Measurements from ENCODE around the gene CYTH1.

CYTH1 gene

DNA sequence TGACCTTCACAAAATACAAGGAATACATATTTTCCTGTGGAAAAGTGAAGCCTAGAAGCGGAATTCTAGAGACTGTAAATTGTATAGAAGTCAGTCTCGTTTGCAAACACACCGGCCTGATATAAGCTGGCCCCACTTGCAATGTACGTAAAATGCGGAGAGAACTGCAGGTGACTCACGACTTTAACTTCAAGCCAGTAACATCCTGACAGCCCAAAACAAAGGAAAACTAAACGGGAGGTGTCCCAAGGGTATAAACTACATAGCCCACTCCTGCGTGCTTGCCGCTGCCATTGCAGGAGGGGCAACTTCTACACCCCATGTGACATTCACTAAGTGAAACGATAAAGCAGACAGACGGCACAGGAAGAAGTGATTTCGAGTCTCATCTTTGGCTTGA is 101.6 kb downstream of the CYTH1 start:
- no peak for TF ChIP-seq CEBPB (IDR thresholded peaks at IDR 0.05)
- TF ChIP-seq, protein P1, sequence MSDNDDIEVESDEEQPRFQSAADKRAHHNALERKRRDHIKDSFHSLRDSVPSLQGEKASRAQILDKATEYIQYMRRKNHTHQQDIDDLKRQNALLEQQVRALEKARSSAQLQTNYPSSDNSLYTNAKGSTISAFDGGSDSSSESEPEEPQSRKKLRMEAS (IDR thresholded peaks at IDR 0.05) = no peak
- no peak for TF ChIP-seq CREB1 (IDR thresholded peaks at IDR 0.05; ENCODE audit: low read depth)
- no peak for TF ChIP-seq EGR1 (IDR thresholded peaks at IDR 0.05)
- TF ChIP-seq YY1 (IDR thresholded peaks at IDR 0.05; ENCODE audit: low read depth) = no peak
- no peak for TF ChIP-seq TEAD4 (IDR thresholded peaks at IDR 0.05)
- TF ChIP-seq, protein P2, sequence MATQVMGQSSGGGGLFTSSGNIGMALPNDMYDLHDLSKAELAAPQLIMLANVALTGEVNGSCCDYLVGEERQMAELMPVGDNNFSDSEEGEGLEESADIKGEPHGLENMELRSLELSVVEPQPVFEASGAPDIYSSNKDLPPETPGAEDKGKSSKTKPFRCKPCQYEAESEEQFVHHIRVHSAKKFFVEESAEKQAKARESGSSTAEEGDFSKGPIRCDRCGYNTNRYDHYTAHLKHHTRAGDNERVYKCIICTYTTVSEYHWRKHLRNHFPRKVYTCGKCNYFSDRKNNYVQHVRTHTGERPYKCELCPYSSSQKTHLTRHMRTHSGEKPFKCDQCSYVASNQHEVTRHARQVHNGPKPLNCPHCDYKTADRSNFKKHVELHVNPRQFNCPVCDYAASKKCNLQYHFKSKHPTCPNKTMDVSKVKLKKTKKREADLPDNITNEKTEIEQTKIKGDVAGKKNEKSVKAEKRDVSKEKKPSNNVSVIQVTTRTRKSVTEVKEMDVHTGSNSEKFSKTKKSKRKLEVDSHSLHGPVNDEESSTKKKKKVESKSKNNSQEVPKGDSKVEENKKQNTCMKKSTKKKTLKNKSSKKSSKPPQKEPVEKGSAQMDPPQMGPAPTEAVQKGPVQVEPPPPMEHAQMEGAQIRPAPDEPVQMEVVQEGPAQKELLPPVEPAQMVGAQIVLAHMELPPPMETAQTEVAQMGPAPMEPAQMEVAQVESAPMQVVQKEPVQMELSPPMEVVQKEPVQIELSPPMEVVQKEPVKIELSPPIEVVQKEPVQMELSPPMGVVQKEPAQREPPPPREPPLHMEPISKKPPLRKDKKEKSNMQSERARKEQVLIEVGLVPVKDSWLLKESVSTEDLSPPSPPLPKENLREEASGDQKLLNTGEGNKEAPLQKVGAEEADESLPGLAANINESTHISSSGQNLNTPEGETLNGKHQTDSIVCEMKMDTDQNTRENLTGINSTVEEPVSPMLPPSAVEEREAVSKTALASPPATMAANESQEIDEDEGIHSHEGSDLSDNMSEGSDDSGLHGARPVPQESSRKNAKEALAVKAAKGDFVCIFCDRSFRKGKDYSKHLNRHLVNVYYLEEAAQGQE (IDR thresholded peaks at IDR 0.05; ENCODE audit: low read depth) = no peak
- TF ChIP-seq, protein P3, sequence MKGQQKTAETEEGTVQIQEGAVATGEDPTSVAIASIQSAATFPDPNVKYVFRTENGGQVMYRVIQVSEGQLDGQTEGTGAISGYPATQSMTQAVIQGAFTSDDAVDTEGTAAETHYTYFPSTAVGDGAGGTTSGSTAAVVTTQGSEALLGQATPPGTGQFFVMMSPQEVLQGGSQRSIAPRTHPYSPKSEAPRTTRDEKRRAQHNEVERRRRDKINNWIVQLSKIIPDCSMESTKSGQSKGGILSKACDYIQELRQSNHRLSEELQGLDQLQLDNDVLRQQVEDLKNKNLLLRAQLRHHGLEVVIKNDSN (IDR thresholded peaks at IDR 0.05) = no peak
- TF ChIP-seq FOXM1 (IDR thresholded peaks at IDR 0.05; ENCODE audit: borderline replicate concordance, low read depth) = no peak
- TF ChIP-seq NFIC (IDR thresholded peaks at IDR 0.05) = no peak
- no peak for TF ChIP-seq TAF1 (IDR thresholded peaks at IDR 0.05; ENCODE audit: low read depth)
- no peak for TF ChIP-seq EP300 (IDR thresholded peaks at IDR 0.05; ENCODE audit: borderline replicate concordance)

DNA sequence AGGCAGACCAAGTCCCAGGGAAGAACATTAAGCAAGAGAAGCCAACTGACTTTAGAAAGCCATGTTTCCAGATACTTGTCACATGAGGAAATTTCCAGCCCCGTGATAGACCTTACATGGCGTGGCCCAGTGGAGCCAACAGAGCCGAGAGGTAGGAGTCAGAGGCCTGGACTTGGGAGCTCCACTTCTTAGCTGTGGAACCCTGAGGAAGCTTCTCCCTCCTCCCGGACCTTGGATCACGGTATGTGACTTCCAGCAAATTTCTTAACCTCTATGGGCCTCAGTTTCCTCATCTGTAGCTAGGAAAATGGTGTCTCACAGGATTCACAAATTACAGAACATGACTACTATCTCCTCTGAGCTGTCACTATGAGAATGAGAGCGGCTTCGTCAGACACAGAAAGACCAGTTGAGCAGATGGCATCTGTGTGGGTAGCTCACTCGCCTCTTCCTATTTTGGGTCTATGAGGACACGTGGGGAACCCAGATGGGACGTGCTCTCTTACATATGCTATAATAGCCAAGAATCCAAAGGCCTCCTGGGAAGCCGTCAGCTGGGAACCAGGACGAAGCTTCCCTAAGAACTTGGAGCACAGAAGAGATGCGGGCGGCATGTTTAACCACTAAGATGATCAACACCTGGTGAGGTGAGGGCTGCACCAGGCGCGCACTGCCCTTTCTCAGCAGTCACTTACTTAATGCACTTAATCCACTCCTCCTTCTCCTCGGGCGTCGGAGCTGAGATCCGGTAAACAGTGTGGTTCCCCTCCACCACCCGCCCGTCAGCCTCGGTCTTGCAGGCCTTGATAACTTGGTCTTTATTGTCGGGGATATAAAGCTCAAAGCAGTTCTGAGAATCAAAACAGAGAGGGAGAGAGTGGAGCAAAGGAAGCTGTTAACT is 102.3 kb downstream of the CYTH1 start:
- TF ChIP-seq CEBPB (IDR thresholded peaks at IDR 0.05) = no peak
- TF ChIP-seq, protein P2 (IDR thresholded peaks at IDR 0.05; ENCODE audit: low read depth) = no peak
- TF ChIP-seq NFIC (IDR thresholded peaks at IDR 0.05) = no peak
- TF ChIP-seq, protein P1 (IDR thresholded peaks at IDR 0.05) = no peak
- TF ChIP-seq FOXM1 (IDR thresholded peaks at IDR 0.05; ENCODE audit: borderline replicate concordance, low read depth) = no peak
- TF ChIP-seq ZBTB7A (IDR thresholded peaks at IDR 0.05; ENCODE audit: low read depth) = no peak
- no peak for TF ChIP-seq CREB1 (IDR thresholded peaks at IDR 0.05; ENCODE audit: low read depth)
- TF ChIP-seq, protein P3 (IDR thresholded peaks at IDR 0.05) = no peak
- no peak for TF ChIP-seq EP300 (IDR thresholded peaks at IDR 0.05; ENCODE audit: borderline replicate concordance)
- TF ChIP-seq TAF1 (IDR thresholded peaks at IDR 0.05; ENCODE audit: low read depth) = no peak
- TF ChIP-seq EGR1 (IDR thresholded peaks at IDR 0.05) = no peak
- TF ChIP-seq RAD21 (IDR thresholded peaks at IDR 0.05; ENCODE audit: low read depth) = no peak
- TF ChIP-seq TEAD4 (IDR thresholded peaks at IDR 0.05) = no peak
- TF ChIP-seq TCF12 (IDR thresholded peaks at IDR 0.05; ENCODE audit: low read depth) = no peak
- TF ChIP-seq YY1 (IDR thresholded peaks at IDR 0.05; ENCODE audit: low read depth) = no peak

DNA sequence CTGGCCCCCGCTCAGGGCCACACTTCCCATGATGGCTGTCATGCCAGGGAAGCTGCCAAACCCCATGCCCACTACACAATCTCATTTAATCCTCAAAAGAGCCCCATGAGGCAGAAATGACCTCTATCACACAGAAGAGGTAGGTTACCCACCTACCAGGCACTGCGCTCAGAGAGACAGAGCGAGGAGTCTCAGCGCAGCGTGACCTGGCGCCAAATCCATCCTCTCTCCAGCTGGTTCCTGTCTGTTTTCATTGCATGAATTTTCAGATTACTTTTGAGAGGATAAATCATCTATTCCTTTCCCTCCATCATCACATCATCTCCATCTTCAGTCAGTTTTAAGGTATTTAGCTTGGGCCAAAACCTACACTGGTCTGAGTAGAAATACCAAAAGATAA is 103.4 kb downstream of the CYTH1 start:
- TF ChIP-seq FOXM1 (IDR thresholded peaks at IDR 0.05; ENCODE audit: borderline replicate concordance, low read depth) = no peak
- no peak for TF ChIP-seq RAD21 (IDR thresholded peaks at IDR 0.05; ENCODE audit: low read depth)
- no peak for TF ChIP-seq CREB1 (IDR thresholded peaks at IDR 0.05; ENCODE audit: low read depth)
- TF ChIP-seq, protein P1 (IDR thresholded peaks at IDR 0.05) = no peak
- TF ChIP-seq TAF1 (IDR thresholded peaks at IDR 0.05; ENCODE audit: low read depth) = no peak
- no peak for TF ChIP-seq CEBPB (IDR thresholded peaks at IDR 0.05)
- TF ChIP-seq, protein P2 (IDR thresholded peaks at IDR 0.05; ENCODE audit: low read depth) = no peak
- no peak for TF ChIP-seq ZBTB7A (IDR thresholded peaks at IDR 0.05; ENCODE audit: low read depth)
- no peak for TF ChIP-seq EP300 (IDR thresholded peaks at IDR 0.05; ENCODE audit: borderline replicate concordance)
- TF ChIP-seq, protein P3 (IDR thresholded peaks at IDR 0.05) = no peak
- no peak for TF ChIP-seq NFIC (IDR thresholded peaks at IDR 0.05)
- no peak for TF ChIP-seq YY1 (IDR thresholded peaks at IDR 0.05; ENCODE audit: low read depth)
- no peak for TF ChIP-seq TEAD4 (IDR thresholded peaks at IDR 0.05)
- TF ChIP-seq TCF12 (IDR thresholded peaks at IDR 0.05; ENCODE audit: low read depth) = no peak

Data from Ishikawa (cell line).